Embryonic facial prominence (tissue), 1 donor: ENCODE results near the gene IQSEC3.
"Not testable (repeated sequence)": the region's sequence is repeated elsewhere in the genome, so short reads cannot be mapped to it uniquely, and the experiment has no call there.

Source experiments
- DNase-seq: peaks from one replicate; pipeline ENCODE4 v3.0.0-alpha.2; 2016; ENCODE audit errors: extremely low spot score

The IQSEC3 gene

GRCh38 chr12:66428-66781 is at the start of gene IQSEC3:
TSS of gene IQSEC3 (plus strand) at chr12:66767. CDS start at chr12:66883, 116 bp downstream.
- not testable (repeated sequence) for DNase-seq

- not testable (repeated sequence) for DNase-seq
These were observed 48.9 kb upstream of the IQSEC3 start for GRCh38 chr12:17370-18340.

DNA sequence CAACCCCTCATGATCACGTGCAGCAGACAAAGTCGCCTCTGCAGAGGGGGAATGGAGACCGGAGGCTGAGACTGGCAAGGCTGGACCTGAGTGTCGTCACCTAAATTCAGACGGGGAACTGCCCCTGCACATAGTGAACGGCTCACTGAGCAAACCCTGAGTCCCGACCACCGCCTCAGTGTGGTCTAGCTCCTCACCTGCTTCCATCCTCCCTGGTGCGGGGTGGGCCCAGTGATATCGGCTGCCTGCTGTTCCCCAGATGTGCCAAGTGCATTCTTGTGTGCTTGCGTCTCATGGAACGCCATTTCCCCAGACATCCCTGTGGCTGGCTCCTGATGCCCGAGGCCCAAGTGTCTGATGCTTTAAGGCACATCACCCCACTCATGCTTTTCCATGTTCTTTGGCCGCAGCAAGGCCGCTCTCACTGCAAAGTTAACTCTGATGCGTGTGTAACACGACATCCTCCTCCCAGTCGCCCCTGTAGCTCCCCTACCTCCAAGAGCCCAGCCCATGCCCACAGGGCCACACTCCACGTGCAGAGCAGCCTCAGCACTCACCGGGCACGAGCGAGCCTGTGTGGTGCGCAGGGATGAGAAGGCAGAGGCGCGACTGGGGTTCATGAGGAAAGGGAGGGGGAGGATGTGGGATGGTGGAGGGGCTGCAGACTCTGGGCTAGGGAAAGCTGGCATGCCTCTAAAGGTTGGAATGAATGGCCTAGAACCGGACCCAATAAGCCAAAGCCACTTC is 47.6 kb upstream of the IQSEC3 start:
- DNase-seq = not testable (repeated sequence)

DNA sequence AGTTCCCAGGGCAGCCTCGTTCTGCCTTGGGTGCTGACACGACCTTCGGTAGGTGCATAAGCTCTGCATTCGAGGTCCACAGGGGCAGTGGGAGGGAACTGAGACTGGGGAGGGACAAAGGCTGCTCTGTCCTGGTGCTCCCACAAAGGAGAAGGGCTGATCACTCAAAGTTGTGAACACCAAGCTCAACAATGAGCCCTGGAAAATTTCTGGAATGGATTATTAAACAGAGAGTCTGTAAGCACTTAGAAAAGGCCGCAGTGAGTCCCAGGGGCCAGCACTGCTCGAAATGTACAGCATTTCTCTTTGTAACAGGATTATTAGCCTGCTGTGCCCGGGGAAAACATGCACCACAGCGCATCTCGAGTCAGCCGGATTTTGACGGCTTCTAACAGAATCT is 46.7 kb upstream of the IQSEC3 start:
- not testable (repeated sequence) for DNase-seq

DNA sequence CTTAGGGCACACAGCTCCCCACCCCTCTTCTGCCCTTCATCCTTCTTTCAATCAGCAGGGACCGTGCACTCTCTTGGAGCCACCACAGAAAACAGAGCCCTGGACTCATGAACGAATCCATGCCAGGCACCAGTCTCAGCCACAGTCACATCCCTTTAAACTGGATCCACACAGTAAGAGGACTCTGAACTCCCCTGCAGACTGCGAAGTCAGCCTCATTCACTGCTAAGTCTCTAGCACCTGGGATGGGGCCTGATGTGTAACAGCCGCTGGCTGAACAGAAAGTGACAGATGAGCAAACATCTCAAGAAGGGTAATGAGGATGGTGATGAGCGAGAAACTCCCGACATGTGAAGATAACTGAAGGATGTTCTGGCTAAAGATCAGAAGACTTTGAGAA is 45.8 kb upstream of the IQSEC3 start:
- DNase-seq = no peak

DNA sequence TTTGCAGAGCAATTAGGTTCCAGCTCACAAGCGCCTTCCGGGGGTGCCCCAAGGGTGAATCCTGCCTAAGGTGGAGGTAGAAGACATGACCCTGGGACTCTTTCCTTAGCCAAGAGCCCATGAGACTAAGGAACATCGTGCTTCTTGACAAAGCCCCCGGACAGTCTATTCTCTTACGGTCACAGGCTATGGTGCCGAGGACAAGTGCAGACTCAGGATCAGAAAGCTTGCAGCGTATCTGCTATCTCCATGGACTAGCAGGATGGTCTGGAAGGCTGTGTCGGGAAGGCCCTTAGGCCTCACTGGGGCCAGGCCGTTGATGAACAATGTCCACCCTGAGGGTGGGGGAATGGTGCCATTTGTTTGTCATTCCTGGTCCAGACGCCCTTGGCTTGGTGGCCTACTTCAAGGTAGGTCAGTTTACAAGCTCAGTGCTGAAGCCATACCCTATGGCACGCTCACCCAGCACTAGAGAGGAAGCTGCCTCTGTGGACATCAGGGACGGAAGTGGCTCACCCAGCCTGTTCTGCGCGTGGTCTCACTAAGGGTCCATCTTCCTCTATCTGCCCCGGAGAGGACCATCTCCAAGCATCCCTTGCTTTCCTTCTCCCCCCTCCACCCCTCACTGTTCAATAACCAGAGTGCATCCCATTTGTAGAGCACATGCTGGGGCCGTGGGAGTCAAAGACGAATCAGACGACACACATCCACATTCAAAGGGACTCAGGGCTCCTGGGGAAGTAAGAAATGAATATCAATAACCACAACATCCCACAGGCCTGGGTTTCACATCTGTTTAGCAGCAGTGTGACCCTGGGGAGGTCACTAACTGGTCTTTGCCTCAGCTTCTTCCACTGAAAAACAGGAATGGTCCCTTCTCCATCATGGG is 45.0 kb upstream of the IQSEC3 start:
- DNase-seq = no peak

- no peak for DNase-seq
These were observed 44.4 kb upstream of the IQSEC3 start for GRCh38 chr12:22190-22529.

DNA sequence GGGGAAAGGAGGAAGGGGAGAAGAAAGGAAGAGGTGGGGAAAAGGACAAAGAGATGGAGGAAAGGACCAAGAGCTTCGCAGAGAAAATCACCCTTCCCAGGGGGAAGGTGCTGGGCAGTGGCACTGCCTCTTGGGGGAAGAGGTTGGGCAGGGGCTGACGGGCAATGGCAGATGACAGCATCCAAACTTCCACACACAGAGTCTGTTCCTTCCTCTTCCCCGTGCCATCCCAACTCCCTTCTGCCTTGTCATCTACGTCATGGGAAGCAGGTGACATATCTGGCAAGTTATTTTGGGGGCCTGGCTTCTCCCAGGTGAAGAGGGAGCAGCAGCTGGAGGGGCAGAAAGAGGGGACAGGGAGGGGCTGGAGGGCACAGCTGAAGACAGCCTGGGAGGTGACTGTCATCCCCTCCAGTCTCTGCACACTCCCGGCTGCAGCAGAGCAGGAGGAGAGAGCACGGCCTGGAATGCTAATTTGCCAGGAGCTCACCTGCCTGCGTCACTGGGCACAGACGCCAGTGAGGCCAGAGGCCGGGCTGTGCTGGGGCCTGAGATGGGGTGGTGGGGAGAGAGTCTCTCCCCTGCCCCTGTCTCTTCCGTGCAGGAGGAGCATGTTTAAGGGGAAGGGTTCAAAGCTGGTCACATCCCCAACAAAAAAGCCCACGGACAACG is 43.9 kb upstream of the IQSEC3 start:
- DNase-seq = no peak

DNA sequence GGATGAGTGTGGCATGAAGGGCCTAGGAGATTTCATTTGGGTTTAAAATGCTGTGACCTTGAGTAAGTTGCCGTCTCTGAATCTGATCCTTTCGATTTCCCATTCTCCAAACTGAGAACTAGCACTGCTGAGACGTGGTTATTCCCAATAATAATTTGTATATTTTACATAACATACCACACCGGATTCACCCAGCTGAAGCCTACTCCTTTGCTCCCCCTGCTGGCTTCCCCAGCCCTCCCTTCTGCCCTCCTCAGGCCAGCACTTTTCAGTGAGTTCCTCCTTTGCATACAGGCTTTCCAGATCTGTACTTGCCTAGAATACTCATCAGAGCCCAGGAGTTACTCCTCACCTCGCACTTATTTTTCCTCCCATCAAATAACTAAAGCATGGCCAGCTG is 38.7 kb upstream of the IQSEC3 start:
- not testable (repeated sequence) for DNase-seq

GRCh38 chr12:38775-39174 is 27.8 kb upstream of the IQSEC3 start:
- DNase-seq = not testable (repeated sequence)

DNA sequence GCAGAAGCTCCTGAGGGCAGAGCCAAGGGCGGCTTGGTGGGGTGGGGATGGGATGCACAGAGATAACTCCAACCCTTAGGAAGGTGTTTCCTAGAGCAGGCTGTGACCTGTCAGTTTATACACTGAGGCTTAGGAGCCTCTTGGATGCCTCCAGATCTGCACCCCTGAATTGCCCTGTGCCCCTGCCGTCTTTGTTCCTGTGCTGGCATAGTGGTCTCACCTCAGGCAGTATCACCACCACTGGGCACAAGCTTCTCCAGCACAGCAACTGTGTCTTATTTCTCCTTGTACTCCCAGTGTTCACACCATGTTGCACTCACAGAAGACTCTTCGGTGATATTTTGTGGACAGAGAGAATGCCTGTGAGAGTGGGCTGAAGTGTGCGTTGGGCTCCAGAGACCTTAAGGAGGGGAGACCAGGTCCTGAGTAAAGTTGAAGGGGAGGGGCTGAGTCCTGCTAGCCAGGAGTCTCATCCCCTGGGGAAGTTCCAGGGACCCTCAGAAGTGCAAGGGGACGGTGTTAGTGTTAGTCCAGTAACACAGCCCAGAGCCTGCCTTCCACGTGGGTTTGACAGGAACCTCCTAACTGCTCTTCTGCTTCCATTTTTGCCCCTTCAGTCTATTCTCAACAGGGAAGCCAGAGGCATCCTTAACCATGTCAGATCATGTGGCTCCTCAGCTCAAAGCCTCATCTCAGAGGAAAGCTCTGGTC is 26.9 kb upstream of the IQSEC3 start:
- DNase-seq = not testable (repeated sequence)

- not testable (repeated sequence) for DNase-seq
These were observed 22.2 kb upstream of the IQSEC3 start for GRCh38 chr12:44352-44751.

DNA sequence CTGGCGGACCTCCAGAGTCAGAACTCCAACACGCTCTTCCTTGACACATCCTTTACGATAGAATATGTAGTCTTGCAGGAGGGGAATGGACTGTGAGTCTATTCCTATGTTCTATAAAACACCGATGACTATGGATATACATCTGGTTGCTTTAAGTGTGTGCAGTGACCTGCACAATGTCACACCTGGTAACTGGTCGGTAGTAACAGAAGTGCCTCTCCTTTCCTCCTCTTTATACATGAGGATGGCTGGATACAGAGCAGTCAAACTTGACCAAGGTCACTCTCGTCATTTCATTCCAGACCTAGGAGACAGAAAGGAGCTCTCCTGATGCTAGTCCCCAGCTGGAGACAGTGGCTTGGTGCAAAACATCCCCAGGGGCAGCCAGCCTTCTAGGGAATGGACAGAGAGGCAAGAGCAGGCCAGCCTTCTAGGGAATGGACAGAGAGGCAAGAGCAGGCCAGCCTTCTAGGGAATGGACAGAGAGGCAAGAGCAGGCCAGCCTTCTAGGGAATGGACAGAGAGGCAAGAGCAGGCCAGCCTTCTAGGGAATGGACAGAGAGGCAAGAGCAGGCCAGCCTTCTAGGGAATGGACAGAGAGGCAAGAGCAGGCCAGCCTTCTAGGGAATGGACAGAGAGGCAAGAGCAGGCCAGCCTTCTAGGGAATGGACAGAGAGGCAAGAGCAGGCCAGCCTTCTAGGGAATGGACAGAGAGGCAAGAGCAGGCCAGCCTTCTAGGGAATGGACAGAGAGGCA is 21.2 kb upstream of the IQSEC3 start:
- not testable (repeated sequence) for DNase-seq

DNA sequence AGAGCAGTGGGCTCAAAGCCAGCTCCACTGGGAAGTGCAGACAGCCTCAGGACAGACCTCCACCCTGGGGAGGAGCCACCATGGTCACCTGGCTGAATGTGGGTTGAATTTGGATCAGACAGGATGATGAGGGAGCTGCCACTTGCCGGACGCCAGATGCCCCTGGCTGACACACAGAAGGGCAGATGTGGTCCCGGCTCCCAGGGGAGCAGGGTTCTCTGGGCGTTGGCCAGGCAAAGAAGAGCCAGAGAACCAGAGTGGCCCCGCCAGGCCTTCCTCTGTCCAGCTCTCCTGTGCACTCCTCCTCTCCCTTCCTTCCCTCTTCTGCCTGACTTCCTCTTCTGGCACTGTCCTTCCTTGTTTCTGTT is 20.6 kb upstream of the IQSEC3 start:
- not testable (repeated sequence) for DNase-seq

- not testable (repeated sequence) for DNase-seq
These were observed 20.0 kb upstream of the IQSEC3 start for GRCh38 chr12:46542-46941.

DNA sequence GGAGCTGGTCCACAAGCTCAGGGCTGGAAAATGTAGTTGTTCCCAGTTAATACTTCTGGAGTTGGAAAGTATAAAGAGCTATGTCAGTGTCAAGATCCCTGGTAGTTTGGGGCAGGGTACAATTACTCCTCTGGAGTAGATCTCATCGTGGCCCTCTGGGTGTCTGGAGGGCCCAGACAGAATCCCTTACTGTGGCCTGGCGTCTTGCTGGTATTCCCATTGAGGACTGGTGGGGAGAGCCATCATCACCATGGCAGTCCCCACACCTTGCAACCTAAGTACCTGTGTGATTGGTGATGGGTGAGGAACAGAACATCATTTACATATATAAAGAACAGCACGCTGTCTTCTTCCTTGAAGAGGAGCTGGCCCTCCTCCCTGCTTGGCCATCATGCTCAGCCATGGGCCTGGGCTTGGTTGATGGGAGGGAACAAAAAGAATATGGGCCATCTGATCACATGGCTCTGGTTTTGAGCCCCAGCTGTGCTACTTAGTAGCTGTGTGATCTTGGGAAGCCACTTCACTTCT is 18.8 kb upstream of the IQSEC3 start:
- DNase-seq = not testable (repeated sequence)

GRCh38 chr12:49149-49548 is 17.4 kb upstream of the IQSEC3 start:
- DNase-seq = not testable (repeated sequence)

- DNase-seq = not testable (repeated sequence)
These were observed 15.5 kb upstream of the IQSEC3 start for GRCh38 chr12:51087-51486.

DNA sequence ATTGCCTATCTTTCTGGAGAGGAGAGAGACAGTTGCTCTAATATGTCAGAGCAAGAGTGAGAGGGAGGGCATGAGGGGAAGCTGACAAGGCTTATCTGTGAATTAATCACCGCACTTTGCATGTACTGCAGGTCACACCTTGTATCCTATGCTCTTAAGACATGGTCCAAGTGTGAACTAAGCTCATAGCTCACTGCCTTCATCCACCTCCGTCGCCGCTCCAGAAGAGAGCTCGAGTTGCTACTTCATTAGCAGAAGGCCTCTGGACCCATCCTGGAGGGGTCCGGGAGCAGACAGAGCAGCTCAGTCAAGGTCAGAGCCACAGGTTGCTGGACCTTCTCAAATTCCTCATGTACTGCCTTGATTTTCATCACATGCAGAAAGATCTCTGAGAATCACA is 14.6 kb upstream of the IQSEC3 start:
- DNase-seq = not testable (repeated sequence)
